22Rv1 (cell line): ENCODE measurements around the gene DIP2C.

Source experiments
- CTCF ChIP-seq: fragments of 450-650 bp; IDR thresholded peaks from 2 replicates; pipeline ENCODE4 v1.5.1; 2017; ENCODE audit warnings: mild to moderate bottlenecking
- ZFX ChIP-seq: fragments of 450-650 bp; IDR thresholded peaks from 2 replicates; pipeline ENCODE4 v1.6.1; 2017; ENCODE audit warnings: antibody characterized with exemption, borderline replicate concordance

GRCh38 chr10:617471-617870 lies 72.0 kb downstream of the DIP2C start:
- TF ChIP-seq CTCF (no peak), ZFX (no peak)
